ENCODE data around the gene CPEB3.
"Not testable (repeated sequence)": the region's sequence is repeated elsewhere in the genome, so short reads cannot be mapped to it uniquely, and the experiment has no call there.

The CPEB3 gene

DNA sequence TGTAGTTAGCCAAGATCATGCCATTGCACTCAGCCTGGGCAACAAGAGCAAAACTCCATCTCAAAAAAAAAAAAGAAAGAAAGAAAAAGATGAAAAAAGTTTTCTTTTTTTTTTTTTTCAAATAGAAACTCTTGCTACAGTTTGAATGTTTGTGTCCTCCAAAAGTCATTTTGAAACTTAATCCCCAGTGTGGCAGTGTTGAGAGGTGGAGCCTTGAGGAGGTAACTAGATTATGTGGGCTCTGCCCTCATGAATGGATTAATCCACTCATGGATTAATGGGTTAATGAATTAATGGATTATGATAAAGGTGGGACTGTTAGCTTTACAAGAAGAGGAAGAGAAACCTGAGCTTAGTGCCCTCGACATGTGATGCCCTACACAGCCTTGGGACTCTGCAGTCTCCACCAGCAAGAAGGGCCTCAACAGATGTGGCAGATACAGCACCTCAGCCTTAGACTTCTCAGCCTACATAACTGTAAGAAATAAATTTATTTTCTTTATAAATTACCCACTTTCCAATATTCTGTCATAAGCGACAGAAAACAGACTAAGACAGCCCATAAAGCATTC is 25.1 kb downstream of the CPEB3 start:
- no peak for DNase-seq

DNA sequence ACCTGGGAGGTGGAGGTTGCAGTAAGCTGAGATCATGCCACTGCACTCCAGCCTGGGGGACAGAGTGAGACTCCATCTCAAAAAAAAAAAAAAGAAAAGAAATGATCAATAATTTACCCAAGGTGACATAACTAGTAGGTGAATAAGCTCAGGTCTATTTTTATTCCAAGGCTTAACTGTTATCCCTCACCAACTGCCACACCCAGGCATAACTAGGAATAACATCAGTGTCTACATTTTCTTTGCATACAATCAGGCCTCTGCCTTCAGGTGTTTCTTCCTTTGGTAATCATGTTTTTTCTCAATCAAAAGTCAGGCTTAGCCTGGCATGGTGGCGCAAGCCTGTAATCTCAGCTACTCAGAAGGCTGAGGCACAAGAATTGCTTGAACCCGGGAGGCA is 26.6 kb downstream of the CPEB3 start:
- DNase-seq, result no peak

DNA sequence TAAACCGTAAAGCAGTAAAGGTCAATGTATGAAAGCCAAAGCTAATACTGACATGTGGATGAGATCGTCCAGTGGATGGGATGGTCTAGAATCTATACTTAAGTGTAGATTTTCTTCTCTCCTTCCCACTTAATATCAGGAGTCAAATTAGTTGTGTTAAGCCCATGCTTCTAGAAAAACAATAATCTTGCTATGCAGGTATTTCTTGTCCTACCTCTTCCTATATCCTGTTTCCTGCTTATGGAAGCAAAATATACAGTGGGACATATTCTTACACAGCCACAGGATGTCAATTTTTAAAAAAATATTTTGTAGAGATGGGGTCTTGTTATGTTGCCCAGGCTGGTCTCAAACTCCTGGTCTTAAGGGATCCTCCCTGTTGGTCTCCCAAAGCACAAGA is 27.5 kb downstream of the CPEB3 start:
- no peak for DNase-seq

DNA sequence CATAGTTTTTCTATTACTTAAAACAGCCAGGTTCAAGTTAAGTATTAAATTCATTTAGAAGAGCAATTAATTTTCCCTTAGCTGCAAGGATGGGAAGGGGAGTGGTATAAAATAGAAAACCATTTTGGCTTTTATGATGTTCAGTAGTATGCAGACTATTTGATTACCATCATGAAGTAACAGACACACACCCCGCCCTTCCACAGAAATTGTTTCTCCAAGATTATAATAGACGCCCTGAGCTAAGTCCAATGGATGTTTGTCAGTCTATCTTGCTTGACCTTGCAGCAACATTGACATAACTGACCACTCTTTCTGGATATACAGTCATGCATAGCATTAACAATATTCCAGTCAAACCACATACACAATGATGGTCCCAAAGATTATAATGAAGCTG is 42.3 kb downstream of the CPEB3 start:
- no peak for DNase-seq

DNA sequence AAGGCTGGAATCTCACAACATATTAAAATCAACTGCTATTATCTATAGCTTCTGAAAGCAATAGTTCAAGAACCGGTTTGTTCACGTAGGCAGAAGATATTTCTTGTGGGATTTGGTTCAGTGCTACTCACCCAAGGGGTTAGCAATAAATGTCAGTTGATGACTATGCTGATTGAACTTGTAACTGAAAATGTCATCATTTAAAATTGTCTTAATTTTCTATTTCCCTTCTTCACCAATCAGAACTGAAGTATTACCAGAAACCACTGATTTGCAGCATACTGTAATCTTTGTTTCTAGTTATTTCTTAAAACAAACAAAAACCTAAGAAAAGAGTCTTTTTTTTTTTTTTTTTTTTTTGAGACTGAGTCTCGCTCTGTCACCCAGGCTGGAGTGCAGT is 46.1 kb downstream of the CPEB3 start:
- DNase-seq, result no peak

DNA sequence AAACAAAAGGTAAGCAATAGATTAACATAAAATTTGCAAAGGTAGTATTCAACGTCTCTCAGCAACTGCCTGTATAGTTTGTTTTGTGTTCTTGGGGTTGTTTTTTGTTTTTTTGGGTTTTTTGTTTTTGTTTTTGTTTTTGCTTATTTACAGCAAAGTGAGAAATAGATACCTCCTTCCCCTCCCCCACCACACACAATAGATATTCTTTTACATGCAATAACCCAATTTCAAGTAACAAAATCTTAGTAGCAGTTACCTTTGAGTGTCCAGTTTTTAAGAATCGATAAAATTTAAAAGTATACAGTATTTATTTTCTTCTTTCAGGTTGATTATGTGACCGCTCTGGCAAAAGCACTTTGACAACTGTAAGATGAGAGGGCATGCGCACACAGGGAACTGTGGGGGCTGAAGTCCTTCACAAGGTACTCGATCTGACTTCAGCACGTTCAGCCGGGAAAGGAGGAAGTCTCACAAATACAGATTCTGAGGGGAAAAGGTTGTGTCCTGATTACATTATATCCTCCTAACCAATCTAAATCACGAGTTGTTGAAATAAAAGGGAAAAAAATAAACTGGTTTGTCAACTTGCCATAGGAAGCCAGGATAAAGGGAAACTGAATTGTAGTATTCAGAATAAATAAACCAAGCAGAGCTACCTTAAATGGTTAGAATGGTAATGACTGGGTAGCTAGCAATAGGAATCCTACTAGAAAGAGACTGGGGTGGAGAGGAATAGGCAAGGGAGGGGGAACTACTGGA is 47.8 kb downstream of the CPEB3 start:
- no peak for DNase-seq

DNA sequence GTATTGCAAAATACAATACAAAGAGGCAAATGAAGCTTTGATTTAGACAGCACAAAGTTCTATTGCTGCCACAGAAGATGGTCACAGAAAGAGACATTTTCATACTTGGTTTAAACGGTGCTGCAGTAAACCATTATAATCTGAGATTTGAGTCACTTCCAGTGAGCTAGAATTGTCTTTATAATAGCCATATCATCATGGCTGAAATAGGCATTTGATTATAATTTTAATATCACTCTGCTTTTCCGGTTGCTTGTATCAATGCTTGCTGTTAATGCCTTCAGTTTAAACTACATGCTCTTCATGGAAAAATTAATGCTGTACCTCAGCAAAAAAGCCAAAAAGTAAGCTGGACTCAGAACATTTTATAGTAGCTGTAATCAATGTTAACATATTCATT is 48.5 kb downstream of the CPEB3 start:
- no peak for DNase-seq

DNA sequence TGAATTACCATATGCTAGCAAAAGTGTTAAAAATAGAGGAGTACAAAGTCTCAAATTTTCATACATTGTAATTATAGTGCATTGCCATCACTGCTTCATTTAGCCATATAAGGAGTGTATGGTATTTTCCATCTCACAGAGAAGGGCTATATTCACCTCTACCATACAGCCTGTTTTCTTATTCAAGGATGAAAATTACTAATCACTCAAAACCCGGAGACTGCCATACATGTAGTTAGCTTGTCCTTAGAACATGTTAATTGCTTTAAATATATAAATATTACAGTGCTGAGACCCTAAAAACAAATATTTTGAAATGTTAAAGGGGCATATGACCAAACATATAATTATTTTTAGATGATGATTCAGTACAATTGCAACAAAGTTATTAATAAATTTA is 49.4 kb downstream of the CPEB3 start:
- DNase-seq, result no peak

DNA sequence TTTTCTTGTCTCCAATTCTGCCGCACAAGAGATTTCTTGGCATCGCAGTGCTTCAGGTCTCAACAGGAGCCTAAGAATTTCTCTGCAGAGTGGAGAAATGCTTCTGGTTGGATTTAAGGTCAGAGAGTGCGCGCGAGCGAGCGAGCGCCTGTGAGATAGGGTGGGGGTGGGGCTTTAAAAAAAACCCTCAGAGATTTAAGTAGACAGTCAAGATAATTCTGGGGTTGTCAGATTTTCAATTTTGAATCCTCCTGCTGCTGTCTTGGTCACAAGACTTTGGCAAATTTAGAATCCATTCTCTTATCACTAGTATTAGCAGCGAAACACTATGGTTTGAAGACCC is 49.7 kb downstream of the CPEB3 start:
- no peak for DNase-seq

DNA sequence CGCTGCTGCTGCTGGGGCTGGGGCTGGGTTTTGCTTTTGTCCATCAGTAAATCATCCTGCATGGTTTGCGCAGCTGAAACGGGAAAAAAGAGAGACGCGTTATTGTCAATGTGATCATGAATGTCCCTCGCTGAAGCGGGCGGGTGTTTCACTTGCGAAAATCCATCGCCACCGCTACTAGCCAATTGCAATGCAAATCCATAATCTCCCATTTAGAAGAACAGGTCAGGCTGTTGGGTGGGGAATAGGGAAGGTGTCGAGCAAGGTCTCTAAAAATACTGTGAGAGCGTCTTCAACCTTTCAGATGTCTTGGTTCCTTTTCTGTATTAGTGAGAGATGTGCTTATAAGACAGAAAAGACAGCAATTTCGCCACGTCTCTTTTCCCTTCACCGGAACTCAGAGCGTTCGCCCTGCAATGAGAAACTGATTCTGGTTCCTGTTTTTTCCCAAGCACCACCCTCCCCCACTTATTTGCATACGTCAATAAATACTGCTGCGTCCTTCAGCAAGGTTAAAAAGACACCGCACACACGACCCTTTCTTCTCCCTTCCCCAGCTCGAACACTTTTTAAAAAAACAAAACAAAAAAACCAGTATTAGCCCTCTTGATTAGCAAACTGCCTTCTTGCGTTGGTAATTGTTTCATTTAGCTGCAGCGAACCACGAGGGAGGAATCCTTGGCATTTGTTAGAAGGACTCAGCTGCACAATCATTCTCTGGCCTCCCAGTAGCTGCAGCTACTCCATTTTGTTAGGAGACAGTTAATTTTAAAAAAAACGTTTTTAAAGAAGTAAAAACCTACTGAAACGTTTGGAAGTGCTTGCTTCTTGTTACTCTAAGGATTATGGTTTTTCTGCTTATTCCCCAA is 50.4 kb downstream of the CPEB3 start:
- no peak for DNase-seq

DNA sequence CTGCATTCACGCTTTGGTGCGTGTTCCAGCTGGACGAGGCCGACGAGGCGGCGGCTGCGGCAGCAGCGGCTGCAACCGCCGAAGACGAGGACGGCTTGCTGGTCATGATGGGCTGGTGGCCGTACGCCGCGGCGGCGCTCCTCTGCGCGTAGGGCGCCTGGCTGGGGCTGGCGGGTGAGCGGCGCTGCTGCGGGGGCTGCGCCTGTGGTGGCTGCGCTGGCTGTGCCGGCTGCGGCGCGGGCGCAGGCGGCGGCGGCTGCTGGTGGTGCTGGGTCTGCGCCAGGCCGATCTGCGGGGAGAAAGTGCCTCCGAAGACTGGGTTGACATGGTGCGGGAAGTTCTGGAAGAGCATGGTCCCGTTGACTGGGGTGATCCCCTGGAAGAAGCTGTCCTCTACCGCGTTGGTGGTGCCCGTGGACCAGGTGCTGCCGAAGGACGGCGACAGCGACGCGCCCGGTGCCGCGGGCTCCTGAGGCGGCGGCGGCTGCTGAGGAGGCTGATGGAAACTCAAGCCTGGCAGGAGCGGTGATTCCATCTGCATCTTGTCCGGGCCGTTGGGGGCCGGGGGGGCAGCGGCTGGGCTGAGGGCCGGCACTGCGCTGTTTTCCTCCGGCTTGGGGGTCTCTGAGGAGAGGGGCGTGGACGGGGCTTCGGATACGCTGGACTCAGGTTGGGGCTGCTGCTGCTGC is 51.1 kb downstream of the CPEB3 start:
- no peak for DNase-seq

DNA sequence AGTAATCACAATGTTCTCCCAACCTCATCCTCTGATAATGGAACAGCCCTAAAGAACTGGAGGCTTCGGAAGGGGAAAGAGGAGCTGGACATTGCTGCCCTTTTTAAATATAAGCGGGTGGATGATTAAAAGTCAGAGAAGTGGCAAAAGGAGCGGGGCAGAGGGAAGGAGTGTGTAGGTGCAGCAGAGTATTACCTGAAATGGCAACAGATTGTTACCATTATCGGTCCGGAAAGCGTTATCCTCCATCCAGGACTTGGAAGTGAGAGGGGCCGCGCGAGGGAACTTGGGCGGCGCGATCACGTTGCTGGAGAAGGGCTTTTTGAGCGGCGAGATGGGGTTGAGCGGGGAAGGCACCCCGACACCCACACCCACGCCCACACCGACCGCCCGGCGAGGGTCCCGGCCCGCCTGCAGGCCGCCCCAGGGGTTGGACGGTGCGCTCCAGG is 51.7 kb downstream of the CPEB3 start:
- no peak for DNase-seq

DNA sequence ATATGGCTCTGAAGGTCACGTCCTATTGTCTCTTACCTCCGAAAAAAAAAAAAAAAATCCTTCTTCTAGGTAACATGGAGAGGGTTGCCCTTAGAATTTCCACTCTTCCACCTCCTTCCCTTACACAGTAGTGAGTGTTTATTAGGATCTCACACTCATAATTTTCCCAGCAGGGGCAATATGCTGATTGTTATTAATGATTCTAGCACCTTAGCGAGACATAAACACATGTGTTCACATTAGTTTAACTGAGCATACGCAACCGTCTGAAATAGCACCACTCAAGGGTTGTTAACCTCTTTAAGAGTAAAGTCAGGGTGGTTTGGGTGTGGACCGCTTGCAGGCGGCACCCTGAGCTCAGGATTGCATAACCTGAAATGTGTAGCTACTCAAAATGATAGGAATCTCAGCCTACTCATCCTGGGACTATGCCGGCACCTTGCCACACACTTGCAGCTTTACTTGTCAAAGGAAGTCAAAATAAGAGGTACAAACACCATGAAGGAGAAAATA is 52.2 kb downstream of the CPEB3 start:
- no peak for DNase-seq

DNA sequence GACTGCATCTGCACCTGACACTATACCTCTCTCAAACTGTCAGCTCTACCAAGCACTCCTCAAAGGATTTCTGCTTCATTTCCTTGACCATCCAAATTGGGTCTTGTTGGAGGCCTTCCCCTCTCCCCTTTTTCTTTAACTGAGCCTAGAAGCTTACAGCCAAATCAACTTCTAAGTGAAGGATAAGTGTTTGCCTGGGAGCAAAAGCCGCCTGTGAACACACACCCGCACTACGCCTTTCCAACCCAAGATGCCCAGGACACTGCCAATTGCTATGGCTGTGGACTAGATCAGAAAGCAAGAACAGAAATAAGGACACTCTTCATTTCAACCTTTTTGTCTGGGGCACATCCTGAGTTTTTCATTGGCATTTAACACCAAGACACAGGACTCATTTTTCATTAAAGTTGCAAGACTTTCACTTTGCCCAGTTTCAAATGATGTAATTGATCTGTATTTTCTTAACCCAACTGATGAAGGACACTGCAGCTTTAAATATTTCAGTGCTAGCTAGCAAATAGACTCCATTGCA is 52.8 kb downstream of the CPEB3 start:
- DNase-seq, result no peak

DNA sequence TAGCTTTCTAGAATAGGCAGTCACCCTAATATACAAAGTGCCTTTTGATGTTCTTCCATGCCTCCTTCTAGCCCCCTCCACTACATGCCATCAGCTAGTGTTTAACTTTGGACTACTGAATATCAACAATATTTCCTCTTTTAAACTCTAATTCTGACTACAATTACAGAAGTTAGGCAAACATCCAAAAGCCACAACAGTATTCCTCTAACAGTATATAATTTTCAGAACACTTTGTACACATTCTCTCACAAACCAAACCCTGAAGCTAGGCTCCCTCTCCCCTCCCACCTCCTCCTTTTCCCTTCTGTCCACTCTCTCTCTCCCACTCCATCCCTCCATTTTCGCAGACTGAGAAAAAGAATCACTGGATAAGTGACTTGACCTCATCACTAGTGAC is 59.7 kb downstream of the CPEB3 start:
- DNase-seq, result no peak

DNA sequence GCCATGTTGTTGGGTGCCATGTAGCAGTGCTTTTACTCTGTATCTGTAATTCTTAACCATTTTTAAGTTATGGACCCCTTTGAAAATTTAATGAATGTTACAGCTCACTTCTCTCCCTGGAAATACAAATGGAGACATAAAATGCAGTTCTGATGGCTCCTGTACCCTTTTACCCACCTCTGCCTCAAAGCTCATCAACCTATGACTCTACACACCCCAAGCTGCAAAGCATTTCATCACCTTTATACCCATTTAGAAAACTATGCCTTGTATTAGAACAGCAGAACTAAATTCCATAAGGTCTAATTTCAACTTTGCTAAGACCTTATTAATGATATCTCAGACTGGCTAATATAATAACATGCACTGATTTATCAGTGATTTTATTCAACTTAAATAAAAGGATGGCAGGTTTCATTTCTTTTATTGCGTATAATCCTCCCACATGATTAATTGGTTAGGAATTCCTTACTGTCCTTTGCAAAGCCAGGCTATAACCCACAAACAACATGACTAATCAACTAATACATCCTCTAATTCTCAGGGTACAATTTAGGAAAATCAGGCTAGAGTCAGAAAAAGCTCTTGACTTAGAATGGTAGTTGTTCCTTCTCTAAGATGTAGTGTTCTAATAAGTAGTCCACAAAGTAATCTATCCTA is 68.1 kb downstream of the CPEB3 start:
- DNase-seq, result no peak

DNA sequence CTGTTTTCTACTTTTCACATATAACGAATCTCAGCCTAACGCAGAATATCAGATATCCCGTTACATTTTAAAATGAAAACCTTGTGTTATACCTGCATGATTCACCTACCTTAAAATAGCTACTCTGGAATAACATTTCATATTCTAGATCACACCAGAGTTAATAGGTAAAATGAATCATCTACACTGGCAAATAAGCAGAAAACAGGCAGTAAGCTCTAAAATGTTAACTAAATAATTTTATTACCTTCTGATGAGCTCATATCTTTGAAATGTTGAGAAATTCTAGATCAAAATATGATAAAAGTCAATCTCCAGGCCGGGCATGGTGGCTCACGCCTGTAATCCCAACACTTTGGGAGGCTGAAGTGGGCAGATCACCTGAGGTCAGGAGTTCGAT is 71.3 kb downstream of the CPEB3 start:
- no peak for DNase-seq

DNA sequence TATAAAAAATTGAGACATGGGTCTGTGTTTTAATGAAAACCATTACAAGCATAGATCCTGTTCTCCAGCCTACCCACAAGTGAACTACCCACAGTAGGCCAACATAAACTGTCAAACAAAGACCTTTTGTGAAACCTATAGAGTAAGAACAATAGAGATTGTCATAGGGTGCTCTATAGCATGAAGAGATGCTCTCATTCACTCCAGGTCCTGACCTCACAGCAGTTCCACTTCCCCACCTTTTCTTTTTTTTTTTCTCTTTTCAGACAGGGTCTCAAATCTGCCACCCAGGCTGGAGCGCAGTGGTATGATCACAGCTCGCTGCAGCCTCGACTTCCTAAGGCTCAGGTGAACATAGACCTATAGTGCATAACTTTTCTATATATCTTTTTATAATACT is 72.3 kb downstream of the CPEB3 start:
- DNase-seq, result no peak

DNA sequence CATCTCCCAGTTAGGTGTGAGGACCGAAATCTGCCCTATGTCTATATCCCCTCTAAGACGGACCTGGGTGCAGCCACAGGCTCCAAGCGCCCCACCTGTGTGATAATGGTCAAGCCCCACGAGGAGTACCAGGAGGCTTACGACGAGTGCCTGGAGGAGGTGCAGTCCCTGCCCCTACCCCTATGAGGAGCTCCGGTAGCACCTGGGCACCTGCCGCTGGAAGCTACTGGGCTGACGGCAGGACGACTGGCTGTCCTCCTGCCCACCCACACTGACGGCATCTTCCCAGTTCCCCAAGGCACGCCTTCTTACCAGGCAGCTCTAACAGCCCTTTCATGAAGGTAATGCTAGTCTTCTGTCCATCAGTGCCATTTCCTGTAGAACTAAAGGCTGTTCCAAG is 74.3 kb downstream of the CPEB3 start:
- DNase-seq, result not testable (repeated sequence)

DNA sequence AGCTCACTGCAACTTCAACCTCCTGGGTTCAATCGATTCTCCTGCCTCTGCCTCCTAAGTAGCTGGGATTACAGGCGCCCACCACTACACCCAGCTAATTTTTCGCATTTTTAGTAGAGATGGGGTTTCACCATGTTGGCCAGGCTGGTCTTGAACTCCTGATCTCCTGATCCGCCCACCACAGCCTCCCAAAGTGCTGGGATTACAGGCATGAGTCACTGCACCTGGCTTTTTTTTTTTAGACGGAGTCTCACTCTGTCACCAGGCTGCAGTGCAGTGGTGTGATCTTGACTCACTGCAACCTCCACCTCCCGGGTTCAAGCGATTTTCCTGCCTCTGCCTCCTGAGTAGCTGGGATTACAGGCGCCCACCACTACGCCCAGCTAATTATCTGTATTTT is 75.7 kb downstream of the CPEB3 start:
- DNase-seq, result not testable (repeated sequence)

DNA sequence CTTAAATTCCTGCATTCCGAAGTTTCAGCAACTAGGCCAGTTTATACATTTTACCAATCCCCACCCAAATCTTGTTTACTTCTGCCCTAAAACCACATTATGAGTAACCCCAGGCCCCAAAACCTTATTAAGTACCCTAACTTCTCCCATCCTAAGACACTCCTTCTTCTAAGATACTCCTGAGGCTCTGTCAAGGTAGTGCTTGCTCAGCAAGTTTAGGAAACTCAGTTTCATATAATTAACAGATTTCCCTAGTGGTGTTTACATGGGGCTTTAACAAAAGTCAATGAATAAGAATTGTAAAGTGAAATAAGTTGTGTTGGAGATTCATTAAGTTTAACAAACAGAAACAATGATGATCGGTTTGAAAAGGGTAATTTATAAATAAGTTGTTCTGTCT is 77.8 kb downstream of the CPEB3 start:
- DNase-seq, result no peak

DNA sequence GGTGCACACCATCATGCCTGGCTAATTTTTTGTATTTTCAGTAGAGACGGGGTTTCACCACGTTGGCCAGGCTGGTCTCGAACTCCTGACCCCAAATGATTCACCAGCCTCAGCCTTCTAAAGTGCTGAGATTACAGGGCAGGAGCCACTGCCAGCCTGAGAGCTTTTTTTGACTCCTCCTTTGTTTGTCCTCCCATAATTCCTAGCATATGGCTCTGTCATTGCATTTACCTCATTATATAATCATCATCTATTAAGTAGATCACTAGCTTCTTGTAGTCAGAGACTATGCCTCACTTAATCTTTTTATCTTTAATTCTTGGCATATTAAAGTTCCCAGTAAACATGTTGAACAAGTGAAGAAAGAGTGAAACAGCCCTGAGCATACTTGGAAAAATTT is 82.1 kb downstream of the CPEB3 start:
- DNase-seq, result no peak

Data from activated T-cell treated with anti-CD3 and anti-CD28 coated beads for 4 hours (primary cell).